A549 (cell line): Measurements from ENCODE around the gene OR10X1. TPM values are rescaled to one million over a fixed set of nuclear protein-coding genes. Genes with fewer than 3 reads are reported as not detected.

Source experiments
- ATAC-seq, 2 experiments: fragments of 200-7000 bp in 1 of 2; fragments of >200 bp in 1 of 2; cut with Nextera tagmentation in 1 of 2; cut with Tn5 transposase in 1 of 2; 3 replicates each; pipeline versions ENCODE4 v1.8.0 to v1.9.1; 2018 to 2020; ENCODE audit warnings: mild to moderate bottlenecking in 1 of 2, moderate library complexity in 1 of 2
- CTCF ChIA-PET: fragments of 300-600 bp; sonication (Branson Sonifier 250); formaldehyde crosslinking; extraction: SDS; loops from one replicate; lab custom pipeline; 2021; ENCODE audit warnings: antibody characterized with exemption, inconsistent platforms; lab: Yijun Ruan, JAX
- POLR2A ChIA-PET: fragments of 350-600 bp; formaldehyde crosslinking; extraction: SDS; loops from one replicate; lab custom pipeline; 2021; ENCODE audit warnings: antibody characterized with exemption, inconsistent platforms; lab: Yijun Ruan, JAX
- DNase-seq, 2 experiments: peaks; one replicate each; pipeline versions ENCODE4 v3.0.0 to v3.0.0-alpha.2; 2011 to 2016; ENCODE audit warnings: low read depth in 1 of 2, low spot score in 1 of 2
- FAIRE-seq: peaks from 2 replicates; lab custom pipeline; 2011; peaks lifted over from hg19 to GRCh38; lab: Jason Lieb, UNC
- H3K27ac ChIP-seq, 2 experiments: fragments of >200 bp; sonication (Bioruptor Twin); formaldehyde crosslinking; 3 replicates each; pipeline ENCODE4 v1.5.1; 2016 to 2017
- H3K4me1 ChIP-seq: fragments of >200 bp; sonication (Bioruptor Twin); formaldehyde crosslinking; 3 replicates; pipeline ENCODE4 v1.6.1; 2016
- H3K4me2 ChIP-seq: fragments of >200 bp; sonication (Bioruptor Twin); formaldehyde crosslinking; 3 replicates; pipeline ENCODE4 v1.6.1; 2016
- H3K4me3 ChIP-seq: fragments of >200 bp; sonication (Bioruptor Twin); formaldehyde crosslinking; 3 replicates; pipeline ENCODE4 v1.5.1; 2016
- H3K9me3 ChIP-seq: fragments of >200 bp; sonication (Bioruptor Twin); formaldehyde crosslinking; 3 replicates; pipeline ENCODE4 v1.6.1; 2016
- BHLHE40 ChIP-seq: IDR thresholded peaks from 2 replicates; pipeline ENCODE4 v1.6.1; 2012; ENCODE audit warnings: low read depth, low read length, inconsistent platforms
- CEBPB ChIP-seq, 2 experiments: fragments of >200 bp in 1 of 2; sonication (Bioruptor Twin) in 1 of 2; formaldehyde crosslinking in 1 of 2; IDR thresholded peaks; 2 replicates each; pipeline ENCODE4 v1.6.1; 2012 to 2016
- ESRRA ChIP-seq: fragments of 150-350 bp; IDR thresholded peaks from 2 replicates; pipeline ENCODE4 v1.6.1; 2014; ENCODE audit warnings: mild to moderate bottlenecking, low read length, borderline replicate concordance
- FOSB ChIP-seq: fragments of 250-450 bp; sonication (Bioruptor Pico); IDR thresholded peaks from 2 replicates; pipeline ENCODE4 v1.5.0; 2020; ENCODE audit warnings: mild to moderate bottlenecking, moderate library complexity
- FOXS1 ChIP-seq: fragments of 250-450 bp; sonication (Bioruptor Pico); IDR thresholded peaks from 2 replicates; pipeline ENCODE4 v1.5.0; 2020; ENCODE audit warnings: mild to moderate bottlenecking, moderate library complexity
- GATA3 ChIP-seq: IDR thresholded peaks from 2 replicates; pipeline ENCODE4 v1.6.1; 2012; ENCODE audit warnings: borderline replicate concordance
- MAZ ChIP-seq: fragments of 150-350 bp; IDR thresholded peaks from 2 replicates; pipeline ENCODE4 v1.6.1; 2014; ENCODE audit warnings: antibody characterized with exemption, low read depth, low read length, borderline replicate concordance
- MYC ChIP-seq: IDR thresholded peaks from 2 replicates; pipeline ENCODE4 v1.6.1; 2012; ENCODE audit warnings: mild to moderate bottlenecking, inconsistent platforms, low read length, improper control_type of control experiment, borderline replicate concordance
- NFE2L2 ChIP-seq: fragments of 150-350 bp; conservative IDR thresholded peaks from 2 replicates; pipeline ENCODE4 v1.6.1; 2014; ENCODE audit warnings: low read length
- NR3C1 ChIP-seq: fragments of >200 bp; sonication (Bioruptor Twin); formaldehyde crosslinking; IDR thresholded peaks from 3 replicates; pipeline ENCODE4 v1.6.1; 2017
- POLR2AphosphoS2 ChIP-seq: conservative IDR thresholded peaks from 2 replicates; pipeline ENCODE4 v1.6.1; 2012; ENCODE audit warnings: low read length, improper control_type of control experiment, inconsistent platforms
- RCOR1 ChIP-seq: fragments of 150-350 bp; IDR thresholded peaks from 2 replicates; pipeline ENCODE4 v1.6.1; 2014; ENCODE audit warnings: antibody characterized with exemption, low read length, low read depth
- ZC3H11A ChIP-seq: fragments of 450-650 bp; IDR thresholded peaks from 2 replicates; pipeline ENCODE4 v1.6.1; 2014; ENCODE audit warnings: antibody characterized with exemption, mild to moderate bottlenecking
- ZFP36 ChIP-seq: fragments of 450-650 bp; IDR thresholded peaks from 2 replicates; pipeline ENCODE4 v1.6.1; 2014; ENCODE audit warnings: borderline replicate concordance; ENCODE audit not compliant: partially characterized antibody
- ZSCAN20 ChIP-seq: fragments of 250-450 bp; sonication (Bioruptor Pico); IDR thresholded peaks from 2 replicates; pipeline ENCODE4 v1.8.0; 2022; ENCODE audit warnings: mild to moderate bottlenecking, moderate library complexity
- WGBS: methylation state at CpG from one replicate; pipeline ENCODE4 v1.1.6; 2017; ENCODE audit errors: missing lambda C conversion rate; 5-methylcytosine and 5-hydroxymethylcytosine counted together
- polyA plus RNA-seq, 4 experiments: library from polyadenylated mRNA; depleted of rRNA in 3 of 4; stranded (reverse); fragments of >200 nt; fragmentation: RNase III in 1 of 4; extraction: RNeasy Plus Mini Kit Qiagen cat#74134 plus additional on column Dnase treatment in 1 of 4; gene quantifications; 2 replicates in 3 of 4; 3 replicates in 1 of 4; pipeline ENCODE4 v1.2.3, GENCODE V29; 2011 to 2017
- TF ChIP-seq, protein P1 (sequence below): fragments of 250-450 bp; sonication (Bioruptor Pico); IDR thresholded peaks from 2 replicates; pipeline ENCODE4 v1.5.0; 2020; ENCODE audit warnings: low read depth, mild to moderate bottlenecking, moderate library complexity
- TF ChIP-seq, protein P2 (sequence below): fragments of >200 bp; sonication (Bioruptor Twin); formaldehyde crosslinking; IDR thresholded peaks from 2 replicates; pipeline ENCODE4 v1.6.1; 2016
- TF ChIP-seq, protein P3 (sequence below): fragments of 450-650 bp; IDR thresholded peaks from 2 replicates; pipeline ENCODE4 v1.6.1; 2014; ENCODE audit warnings: antibody characterized with exemption
- TF ChIP-seq, protein P4 (sequence below): IDR thresholded peaks from 2 replicates; pipeline ENCODE4 v1.6.1; 2012; ENCODE audit warnings: low read depth, borderline replicate concordance
- TF ChIP-seq, protein P5 (sequence below): fragments of 250-450 bp; sonication (Bioruptor Pico); IDR thresholded peaks from 2 replicates; pipeline ENCODE4 v1.5.0; 2021; ENCODE audit warnings: mild to moderate bottlenecking, moderate library complexity, borderline replicate concordance
- TF ChIP-seq, protein P6 (sequence below): IDR thresholded peaks from 2 replicates; pipeline ENCODE4 v1.6.1; 2012

The OR10X1 gene
- polyA plus RNA-seq, 2 of the 4 experiments (the other 2 are of a cell fraction) = not detected

DNA sequence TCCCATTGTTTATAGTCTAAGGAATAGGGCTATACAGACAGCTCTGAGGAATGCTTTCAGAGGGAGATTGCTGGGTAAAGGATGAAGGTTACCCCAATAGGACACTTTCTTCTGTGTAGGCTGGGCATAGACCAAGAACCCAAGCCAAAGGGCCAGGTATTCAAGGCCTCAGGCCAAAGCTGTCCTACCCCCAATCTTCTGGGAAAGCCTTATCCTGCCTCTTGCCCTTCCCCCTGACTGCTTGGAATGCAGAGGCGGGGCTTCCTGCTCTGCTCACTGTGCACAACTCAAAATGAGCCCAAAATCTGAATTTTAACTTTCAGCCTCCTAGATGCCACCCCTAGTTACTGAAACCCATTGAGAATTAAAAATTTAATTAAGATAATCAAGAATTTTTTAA, 27.6 kb upstream of the OR10X1 start:
- no peak for DNase-seq
- 0% methylated on average over 1 of the region's 1 CpG for WGBS

DNA sequence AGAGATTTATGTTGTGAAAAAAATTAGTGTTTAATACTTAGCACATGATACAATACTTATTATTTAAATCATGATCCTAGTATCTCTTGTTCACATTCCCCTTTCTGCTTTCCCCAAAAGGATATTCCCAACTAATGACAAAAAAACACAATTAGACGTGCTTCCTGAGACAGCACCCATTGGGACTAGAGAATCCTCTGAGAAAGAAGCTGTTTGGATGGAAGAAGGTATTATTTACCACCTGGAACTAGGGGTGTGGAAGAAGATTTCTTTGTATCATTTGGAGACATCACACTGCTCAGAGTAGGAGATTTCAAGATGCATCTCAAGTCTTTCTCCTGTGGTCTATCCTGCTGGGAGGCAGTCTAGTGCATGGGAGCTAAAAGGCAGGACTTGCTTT, 25.3 kb upstream of the OR10X1 start, which contains the start of gene OR10Z1:
TSS of gene OR10Z1 (plus strand) at position 301 of the 400 bp plus-strand sequence. CDS start 1,171 bp downstream, outside the sequence.
- 0% methylated on average over 1 of the region's 1 CpG for WGBS
- TF ChIP-seq FOSB (CRISPR knock-in tag) = no peak
- TF ChIP-seq, protein P1, sequence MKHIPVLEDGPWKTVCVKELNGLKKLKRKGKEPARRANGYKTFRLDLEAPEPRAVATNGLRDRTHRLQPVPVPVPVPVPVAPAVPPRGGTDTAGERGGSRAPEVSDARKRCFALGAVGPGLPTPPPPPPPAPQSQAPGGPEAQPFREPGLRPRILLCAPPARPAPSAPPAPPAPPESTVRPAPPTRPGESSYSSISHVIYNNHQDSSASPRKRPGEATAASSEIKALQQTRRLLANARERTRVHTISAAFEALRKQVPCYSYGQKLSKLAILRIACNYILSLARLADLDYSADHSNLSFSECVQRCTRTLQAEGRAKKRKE (CRISPR knock-in tag) = no peak
- no peak for TF ChIP-seq MAZ
- no peak for TF ChIP-seq BHLHE40
- TF ChIP-seq CEBPB (IDR thresholded peaks at IDR 0.05) = no peak
- TF ChIP-seq, protein P2, sequence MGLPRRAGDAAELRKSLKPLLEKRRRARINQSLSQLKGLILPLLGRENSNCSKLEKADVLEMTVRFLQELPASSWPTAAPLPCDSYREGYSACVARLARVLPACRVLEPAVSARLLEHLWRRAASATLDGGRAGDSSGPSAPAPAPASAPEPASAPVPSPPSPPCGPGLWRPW = no peak
- no peak for TF ChIP-seq GATA3
- no peak for TF ChIP-seq POLR2AphosphoS2
- no peak for TF ChIP-seq ZC3H11A
- TF ChIP-seq ESRRA = no peak
- TF ChIP-seq ZSCAN20 (CRISPR knock-in tag) = no peak
- POLR2A ChIA-PET = no interaction called here

More for the DNA sequence above, 27.6 kb upstream of the OR10X1 start:
- Histone ChIP-seq H3K4me3 (no peak overlapping the region), H3K9me3 (no peaks in the 10 kb centered on the region), H3K27ac (no peak overlapping the region), H3K4me1 (no peaks in the 10 kb centered on the region), H3K4me2 (no peak overlapping the region)
- ChIA-PET POLR2A (no interaction called here), CTCF (interaction anchor here (1.1 kb wide), 1 partner anchor 71 kb away, joined by 3 read pairs; no protein-coding TSS in a partner anchor)
- FAIRE-seq (no peak), ATAC-seq (no peak)
- TF ChIP-seq FOXS1 (CRISPR knock-in tag) = no peak
- no peak for TF ChIP-seq NFE2L2
- TF ChIP-seq, protein P3, sequence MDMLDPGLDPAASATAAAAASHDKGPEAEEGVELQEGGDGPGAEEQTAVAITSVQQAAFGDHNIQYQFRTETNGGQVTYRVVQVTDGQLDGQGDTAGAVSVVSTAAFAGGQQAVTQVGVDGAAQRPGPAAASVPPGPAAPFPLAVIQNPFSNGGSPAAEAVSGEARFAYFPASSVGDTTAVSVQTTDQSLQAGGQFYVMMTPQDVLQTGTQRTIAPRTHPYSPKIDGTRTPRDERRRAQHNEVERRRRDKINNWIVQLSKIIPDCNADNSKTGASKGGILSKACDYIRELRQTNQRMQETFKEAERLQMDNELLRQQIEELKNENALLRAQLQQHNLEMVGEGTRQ = no peak
- no peak for TF ChIP-seq RCOR1
- TF ChIP-seq, protein P4, sequence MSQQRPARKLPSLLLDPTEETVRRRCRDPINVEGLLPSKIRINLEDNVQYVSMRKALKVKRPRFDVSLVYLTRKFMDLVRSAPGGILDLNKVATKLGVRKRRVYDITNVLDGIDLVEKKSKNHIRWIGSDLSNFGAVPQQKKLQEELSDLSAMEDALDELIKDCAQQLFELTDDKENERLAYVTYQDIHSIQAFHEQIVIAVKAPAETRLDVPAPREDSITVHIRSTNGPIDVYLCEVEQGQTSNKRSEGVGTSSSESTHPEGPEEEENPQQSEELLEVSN = no peak
- no peak for TF ChIP-seq MYC
- TF ChIP-seq, protein P5, sequence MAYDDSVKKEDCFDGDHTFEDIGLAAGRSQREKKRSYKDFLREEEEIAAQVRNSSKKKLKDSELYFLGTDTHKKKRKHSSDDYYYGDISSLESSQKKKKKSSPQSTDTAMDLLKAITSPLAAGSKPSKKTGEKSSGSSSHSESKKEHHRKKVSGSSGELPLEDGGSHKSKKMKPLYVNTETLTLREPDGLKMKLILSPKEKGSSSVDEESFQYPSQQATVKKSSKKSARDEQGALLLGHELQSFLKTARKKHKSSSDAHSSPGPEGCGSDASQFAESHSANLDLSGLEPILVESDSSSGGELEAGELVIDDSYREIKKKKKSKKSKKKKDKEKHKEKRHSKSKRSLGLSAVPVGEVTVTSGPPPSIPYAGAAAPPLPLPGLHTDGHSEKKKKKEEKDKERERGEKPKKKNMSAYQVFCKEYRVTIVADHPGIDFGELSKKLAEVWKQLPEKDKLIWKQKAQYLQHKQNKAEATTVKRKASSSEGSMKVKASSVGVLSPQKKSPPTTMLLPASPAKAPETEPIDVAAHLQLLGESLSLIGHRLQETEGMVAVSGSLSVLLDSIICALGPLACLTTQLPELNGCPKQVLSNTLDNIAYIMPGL (CRISPR knock-in tag) = no peak
- TF ChIP-seq, protein P1 (CRISPR knock-in tag) = no peak
- TF ChIP-seq NR3C1 = no peak
- TF ChIP-seq, protein P6, sequence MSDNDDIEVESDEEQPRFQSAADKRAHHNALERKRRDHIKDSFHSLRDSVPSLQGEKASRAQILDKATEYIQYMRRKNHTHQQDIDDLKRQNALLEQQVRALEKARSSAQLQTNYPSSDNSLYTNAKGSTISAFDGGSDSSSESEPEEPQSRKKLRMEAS = no peak
- TF ChIP-seq ZFP36 = no peak

More for the DNA sequence above, 25.3 kb upstream of the OR10X1 start, which contains the start of gene OR10Z1:
- Histone ChIP-seq H3K4me3 (no peak within 1 kb of the TSS), H3K4me2 (no peak within 1 kb of the TSS), H3K4me1 (no peaks in the 10 kb centered on the region), H3K9me3 (no peaks in the 10 kb centered on the region), H3K27ac (no peak within 1 kb of the TSS)
- FAIRE-seq (no peak), DNase-seq (no peak), ATAC-seq (no peak)
- CTCF ChIA-PET = no interaction called here
